K562 (cell line): ENCODE data around the gene OR5K1. TPM values are rescaled to one million over a fixed set of nuclear protein-coding genes. Genes with fewer than 3 reads are reported as not detected.

Experiments
- ATAC-seq: fragments of 200-7000 bp; cut with Tn5 transposase; 3 replicates; pipeline ENCODE4 v1.9.1; 2020; ENCODE audit warnings: moderate library complexity
- BruUV-seq: library from RNA; stranded (reverse); fragments of 400-500 nt; replicated peaks from 2 replicates; lab custom pipeline; 2021; lab: Mats Ljungman, UMichigan
- CTCF ChIA-PET: fragments of 300-600 bp; formaldehyde crosslinking; extraction: SDS; loops from one replicate; lab custom pipeline; 2021; ENCODE audit warnings: low intra/inter-chr PET ratio; lab: Yijun Ruan, JAX
- POLR2A ChIA-PET: fragments of 300-600, 350-650 bp; sonication (Branson Sonifier 250); formaldehyde crosslinking; extraction: SDS; loops from one replicate; lab custom pipeline; 2021; ENCODE audit warnings: antibody characterized with exemption, inconsistent platforms; lab: Yijun Ruan, JAX
- DNase-seq, 4 experiments: peaks; one replicate each; pipeline versions ENCODE4 v3.0.0 to v3.0.0-alpha.2; 2011 to 2018; ENCODE audit warnings: low spot score in 3 of 4, mixed read lengths in 3 of 4; ENCODE audit errors: extremely low read depth in 1 of 4
- FAIRE-seq: peaks from 2 replicates; lab custom pipeline; 2011; peaks lifted over from hg19 to GRCh38; lab: Jason Lieb, UNC
- H2AFZ ChIP-seq: 2 replicates; pipeline ENCODE4 v1.6.0; 2011; ENCODE audit warnings: low read depth, low read length, control low read depth, inconsistent platforms
- H3K27ac ChIP-seq: fragments of 200-600 bp; 3 replicates; pipeline ENCODE4 v1.8.0; 2011; ENCODE audit warnings: low read depth, mild to moderate bottlenecking, control low read depth, inconsistent platforms, low read length, moderate library complexity, mixed read lengths; ENCODE audit errors: extremely low read depth
- H3K27me3 ChIP-seq, 2 experiments: fragments of 300-600 bp in 1 of 2; 2 replicates in 1 of 2; 3 replicates in 1 of 2; pipeline versions ENCODE4 v1.6.0 to v1.8.0; 2011; ENCODE audit warnings: inconsistent platforms in 2 of 2, low read length in 2 of 2, mild to moderate bottlenecking in 1 of 2, mixed read lengths in 1 of 2, moderate library complexity in 1 of 2; ENCODE audit not compliant: control insufficient read depth in 2 of 2, insufficient read depth in 2 of 2
- H3K36me3 ChIP-seq: fragments of 300-600 bp; 3 replicates; pipeline ENCODE4 v1.8.0; 2011; ENCODE audit warnings: mild to moderate bottlenecking, low read length, inconsistent platforms; ENCODE audit not compliant: control insufficient read depth, insufficient read depth
- H3K4me1 ChIP-seq, 2 experiments: fragments of 200-600 bp in 1 of 2; replicated peaks in 1 of 2; 2 replicates in 1 of 2; 3 replicates in 1 of 2; pipeline versions ENCODE4 v1.5.1 to v1.8.0; 2011; ENCODE audit warnings: inconsistent platforms in 2 of 2, low read length in 2 of 2, mild to moderate bottlenecking in 1 of 2, mixed read lengths in 1 of 2, moderate library complexity in 1 of 2; ENCODE audit not compliant: control insufficient read depth in 2 of 2, insufficient read depth in 2 of 2
- H3K4me2 ChIP-seq: 2 replicates; pipeline ENCODE4 v1.6.1; 2011; ENCODE audit warnings: low read length, control low read depth, inconsistent platforms, mixed read lengths; ENCODE audit not compliant: insufficient read depth
- H3K4me3 ChIP-seq: fragments of 200-600 bp; sonication (generic), shearing (Covaris generic); 2 replicates; pipeline ENCODE4 v1.5.1; 2016; ENCODE audit warnings: control low read depth, inconsistent platforms
- H3K79me2 ChIP-seq: fragments of 200-600 bp; 3 replicates; pipeline ENCODE4 v1.8.0; 2011; ENCODE audit warnings: low read length, inconsistent platforms; ENCODE audit not compliant: control insufficient read depth, insufficient read depth
- H3K9ac ChIP-seq, 2 experiments: 2 replicates each; pipeline versions ENCODE4 v1.6.0 to v1.6.1; 2011; ENCODE audit warnings: low read depth in 2 of 2, low read length in 2 of 2, control low read depth in 1 of 2, inconsistent platforms in 1 of 2, mild to moderate bottlenecking in 1 of 2, mixed read lengths in 1 of 2; ENCODE audit not compliant: insufficient read depth in 1 of 2
- H3K9me1 ChIP-seq: one replicate; pipeline ENCODE4 v1.6.0; 2011; ENCODE audit warnings: inconsistent platforms, mild to moderate bottlenecking, low read length, moderate library complexity; ENCODE audit not compliant: control insufficient read depth, insufficient read depth
- H3K9me3 ChIP-seq: replicated peaks from 2 replicates; pipeline ENCODE4 v1.5.1; 2011; ENCODE audit warnings: low read depth, low read length, inconsistent platforms; ENCODE audit not compliant: control insufficient read depth, insufficient read depth
- H4K20me1 ChIP-seq: replicated peaks from 2 replicates; pipeline ENCODE4 v1.6.1; 2011; ENCODE audit warnings: low read length, inconsistent platforms, mixed read lengths; ENCODE audit not compliant: control insufficient read depth, insufficient read depth
- FOSL1 ChIP-seq: fragments of 200-800 bp; sonication (Bioruptor generic); conservative IDR thresholded peaks from 2 replicates; pipeline ENCODE4 v1.6.1; 2016; ENCODE audit warnings: missing genetic modification characterization, missing compliant biosample characterization
- GATA2 ChIP-seq: sonication (generic); formaldehyde crosslinking; IDR thresholded peaks from 2 replicates; pipeline ENCODE4 v1.4.0; 2020; ENCODE audit warnings: mild to moderate bottlenecking, missing genetic modification reagents
- HBP1 ChIP-seq: fragments of 450-650 bp; formaldehyde crosslinking; IDR thresholded peaks from 2 replicates; pipeline ENCODE4 v1.4.0; 2022; ENCODE audit warnings: missing genetic modification characterization
- HNRNPLL ChIP-seq: fragments of 200-400 bp; formaldehyde crosslinking; IDR thresholded peaks from 2 replicates; pipeline ENCODE4 v1.6.1; 2017; ENCODE audit warnings: low read length, low read depth, mild to moderate bottlenecking; ENCODE audit not compliant: poor library complexity, severe bottlenecking
- JUND ChIP-seq, 2 experiments: IDR thresholded peaks; 2 replicates in 1 of 2; 3 replicates in 1 of 2; pipeline ENCODE4 v1.6.1; 2011; ENCODE audit warnings: borderline replicate concordance in 2 of 2, low read depth in 2 of 2, low read length in 2 of 2, improper control_type of control experiment in 1 of 2, missing biosample characterization in 1 of 2, missing genetic modification characterization in 1 of 2, missing genetic modification reagents in 1 of 2
- NCOR1 ChIP-seq: fragments of 450-650 bp; IDR thresholded peaks from 2 replicates; pipeline ENCODE4 v1.6.1; 2016; ENCODE audit warnings: mild to moderate bottlenecking, moderate library complexity
- PHTF2 ChIP-seq: fragments of 250-450 bp; sonication (Bioruptor Pico); IDR thresholded peaks from 2 replicates; pipeline ENCODE4 v1.5.0; 2021; ENCODE audit warnings: mild to moderate bottlenecking
- PRPF4 ChIP-seq: fragments of 200-400 bp; formaldehyde crosslinking; IDR thresholded peaks from one replicate; pipeline ENCODE4 v1.6.1; 2017; ENCODE audit warnings: low read length, low read depth, mild to moderate bottlenecking; ENCODE audit not compliant: insufficient read depth, poor library complexity, severe bottlenecking
- SP1 ChIP-seq: sonication (generic); formaldehyde crosslinking; IDR thresholded peaks from 2 replicates; pipeline ENCODE4 v1.8.1; 2022; ENCODE audit warnings: mild to moderate bottlenecking, missing genetic modification reagents
- SPI1 ChIP-seq: IDR thresholded peaks from 2 replicates; pipeline ENCODE4 v1.6.1; 2011; ENCODE audit warnings: low read depth, low read length, control low read depth, borderline replicate concordance
- TEAD2 ChIP-seq: fragments of 450-650 bp; IDR thresholded peaks from 2 replicates; pipeline ENCODE4 v1.6.1; 2016; ENCODE audit warnings: missing genetic modification characterization, control low read depth, missing compliant biosample characterization
- TFAP4 ChIP-seq: sonication (generic); formaldehyde crosslinking; IDR thresholded peaks from 2 replicates; pipeline ENCODE4 v1.8.0; 2022; ENCODE audit warnings: missing genetic modification reagents, mild to moderate bottlenecking, moderate library complexity, borderline replicate concordance
- ZNF143 ChIP-seq: sonication (generic); formaldehyde crosslinking; IDR thresholded peaks from 2 replicates; pipeline ENCODE4 v1.9.0; 2022; ENCODE audit warnings: mild to moderate bottlenecking, missing genetic modification reagents
- ZNF3 ChIP-seq: fragments of 250-450 bp; sonication (Bioruptor Pico); IDR thresholded peaks from 2 replicates; pipeline ENCODE4 v1.5.0; 2021; ENCODE audit warnings: mild to moderate bottlenecking, moderate library complexity
- ZNF384 ChIP-seq: IDR thresholded peaks from 2 replicates; pipeline ENCODE4 v1.6.1; 2012; ENCODE audit warnings: low read depth, low read length, improper control_type of control experiment
- WGBS: fragments of 100-300 bp; shearing (Covaris generic); methylation state at CpG from one replicate; pipeline ENCODE4 v1.1.6; 2016; ENCODE audit warnings: low coverage, mixed read lengths; ENCODE audit not compliant: insufficient coverage; ENCODE audit errors: missing lambda C conversion rate; 5-methylcytosine and 5-hydroxymethylcytosine counted together
- in situ Hi-C: fragments of 300-500 bp; cut with MboI; formaldehyde crosslinking; loops from 4 replicates; pipeline ENCODE4 v1.15.0; 2018; ENCODE audit warnings: inconsistent platforms, mixed read lengths
- intact Hi-C: fragments of 100-400 bp; cut with micrococcal nuclease; formaldehyde crosslinking; loops from 2 replicates; pipeline ENCODE4 v1.14.2; 2022
- polyA plus RNA-seq, 8 experiments: library from polyadenylated mRNA; depleted of rRNA in 4 of 8; stranded (reverse) in 5 of 8; unstranded in 3 of 8; fragments of >200 nt; fragmentation: Nextera tagmentation in 2 of 8; fragmentation: Illumina TruSeq in 1 of 8; extraction: Ambion mirVana in 2 of 8; extraction: Trizol in 1 of 8; gene quantifications; 2 replicates each; pipeline versions ENCODE4 v1.2.1 to v1.2.3, GENCODE V29; 2011 to 2014; ENCODE audit warnings: inconsistent platforms in 1 of 8, missing spikeins in 1 of 8
- total RNA-seq, 7 experiments: library from RNA; depleted of rRNA in 6 of 7; stranded (reverse); fragments of >200 nt in 6 of 7; fragmentation: Illumina TruSeq in 2 of 7; extraction: Trizol in 2 of 7; gene quantifications; 2 replicates each; pipeline versions ENCODE4 v1.2.1 to v1.2.3, GENCODE V29; 2011 to 2021; ENCODE audit warnings: low replicate concordance in 1 of 7

Gene OR5K1
- total and polyA plus RNA-seq, 9 of the 15 experiments (the other 6 are each of a cell fraction or from before 2014, with no cell fraction given), result not detected

GRCh38 chr3:98433764-98434163, 29.2 kb upstream of the OR5K1 start:
- Histone ChIP-seq H3K9ac (no peak overlapping the region), H3K9me3 (no peaks in the 10 kb centered on the region; the same call in 1 of the 2 replicates), H3K27me3 (no peaks in the 10 kb centered on the region), H3K9me1 (no peaks in the 10 kb centered on the region), H3K4me1 (no peaks in the 10 kb centered on the region), H3K4me2 (no peak overlapping the region), H3K79me2 (no peaks in the 10 kb centered on the region), H3K36me3 (no peaks in the 10 kb centered on the region), H4K20me1 (no peaks in the 10 kb centered on the region), H2AFZ (no peak overlapping the region), H3K4me3 (no peak overlapping the region), H3K27ac (no peak overlapping the region)
- ChIA-PET CTCF (no interaction called here), POLR2A (no interaction called here)
- intact Hi-C loops (no loop called here), in situ Hi-C loops (no loop called here)
- no peak for ATAC-seq
- no peak for DNase-seq
- TF ChIP-seq GATA2, result no peak
- peak; percentile 43; the same call in 1 of the 2 replicates for TF ChIP-seq SPI1
- BruUV-seq, result no TSS peak
- no peak for FAIRE-seq
- WGBS, result 0% methylated on average over 2 of the region's 2 CpGs

DNA sequence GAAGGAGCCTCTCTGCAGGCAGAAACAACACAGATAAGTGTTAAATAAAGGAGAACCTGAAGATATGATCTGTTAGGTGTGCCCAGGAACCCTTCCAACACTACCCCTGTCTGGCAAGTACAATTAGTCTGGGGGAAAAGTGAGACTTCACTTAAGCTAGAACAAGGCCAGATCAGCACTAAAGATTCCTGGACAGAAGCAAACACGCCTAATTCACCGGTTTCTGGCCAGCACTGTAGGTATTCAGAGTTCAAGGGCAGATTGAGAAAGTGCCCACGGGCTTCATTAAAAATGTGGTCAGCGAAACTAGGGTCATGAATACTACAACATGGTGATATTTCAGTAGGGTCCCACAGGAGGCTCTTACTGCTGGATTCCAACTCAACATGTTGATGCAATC, 28.6 kb upstream of the OR5K1 start:
- WGBS, result 0% methylated on average over 3 of the region's 4 CpGs
- no peak overlapping the region for H3K27ac ChIP-seq
- no peak overlapping the region for H3K4me3 ChIP-seq
- CTCF ChIA-PET, result no interaction called here
- H3K9me3 ChIP-seq, result no peaks in the 10 kb centered on the region; the same call in 1 of the 2 replicates
- H3K27me3 ChIP-seq, result no peaks in the 10 kb centered on the region
- H3K4me1 ChIP-seq, result no peaks in the 10 kb centered on the region
- no peaks in the 10 kb centered on the region for H3K9me1 ChIP-seq
- in situ Hi-C loops, result no loop called here
- no peaks in the 10 kb centered on the region for H3K36me3 ChIP-seq
- H3K4me2 ChIP-seq, result no peak overlapping the region
- ATAC-seq, result no peak
- no peaks in the 10 kb centered on the region for H4K20me1 ChIP-seq
- intact Hi-C loops, result no loop called here
- H2AFZ ChIP-seq, result no peak overlapping the region
- no peak overlapping the region for H3K9ac ChIP-seq
- FAIRE-seq, result no peak
- POLR2A ChIA-PET, result no interaction called here
- DNase-seq, result no peak
- no TSS peak for BruUV-seq
- H3K79me2 ChIP-seq, result no peaks in the 10 kb centered on the region
- TF ChIP-seq NCOR1, result no peak
- TF ChIP-seq HBP1 (CRISPR knock-in tag), result no peak
- TF ChIP-seq FOSL1, result no peak
- no peak for TF ChIP-seq SP1 (CRISPR knock-in tag)
- TF ChIP-seq JUND (IDR thresholded peaks at IDR 0.05; ENCODE audit: borderline replicate concordance, low read depth, low read length), result no peak
- no peak for TF ChIP-seq JUND (tag; IDR thresholded peaks at IDR 0.05; ENCODE audit: borderline replicate concordance, low read depth, low read length)
- TF ChIP-seq ZNF384, result no peak
- TF ChIP-seq PHTF2, result no peak
- no peak for TF ChIP-seq HNRNPLL
- no peak for TF ChIP-seq TEAD2 (tag)
- no peak for TF ChIP-seq PRPF4
- TF ChIP-seq TFAP4 (CRISPR knock-in tag), result no peak
- TF ChIP-seq ZNF143 (CRISPR knock-in tag), result no peak
- TF ChIP-seq ZNF3 (CRISPR knock-in tag), result no peak
